Liver (tissue), 9 donors: ENCODE results near the gene SYNJ2. TPM values are rescaled to one million over a fixed set of nuclear protein-coding genes. Genes with fewer than 3 reads are reported as not detected.

Source experiments
- DNase-seq: peaks from one replicate; pipeline ENCODE4 v3.0.0-alpha.2; 2017; ENCODE audit warnings: low spot score
- H3K27ac ChIP-seq, 2 donors: one replicate each; pipeline ENCODE4 v1.7.0; 2013; ENCODE audit warnings: inconsistent platforms in 2 of 2, low read length in 2 of 2, control low read depth in 1 of 2, low read depth in 1 of 2, mild to moderate bottlenecking in 1 of 2
- H3K27me3 ChIP-seq, 4 donors: one replicate each; pipeline versions ENCODE4 v1.6.1 to v1.7.0; 2013; ENCODE audit warnings: low read length in 3 of 4, inconsistent platforms in 1 of 4, mild to moderate bottlenecking in 1 of 4, moderate library complexity in 1 of 4; ENCODE audit not compliant: control insufficient read depth in 4 of 4, insufficient read depth in 4 of 4
- H3K36me3 ChIP-seq, 4 donors: one replicate each; pipeline versions ENCODE4 v1.6.1 to v1.7.0; 2013; ENCODE audit warnings: low read length in 3 of 4, mild to moderate bottlenecking in 3 of 4, low read depth in 1 of 4, moderate library complexity in 1 of 4; ENCODE audit not compliant: control insufficient read depth in 4 of 4, insufficient read depth in 3 of 4
- H3K4me1 ChIP-seq, 4 donors: one replicate each; pipeline versions ENCODE4 v1.6.1 to v1.7.0; 2013; ENCODE audit warnings: low read length in 3 of 4, mild to moderate bottlenecking in 3 of 4, moderate library complexity in 1 of 4; ENCODE audit not compliant: control insufficient read depth in 4 of 4, insufficient read depth in 4 of 4
- H3K4me3 ChIP-seq, 3 donors: one replicate each; pipeline versions ENCODE4 v1.6.1 to v1.7.0; 2013; ENCODE audit warnings: low read length in 3 of 3, control low read depth in 1 of 3, low read depth in 1 of 3, mild to moderate bottlenecking in 1 of 3
- H3K9ac ChIP-seq, 2 donors: one replicate each; pipeline ENCODE4 v1.7.0; 2013; ENCODE audit warnings: low read length in 2 of 2, mild to moderate bottlenecking in 2 of 2, moderate library complexity in 2 of 2, control low read depth in 1 of 2, low read depth in 1 of 2
- H3K9me3 ChIP-seq, 4 donors: one replicate each; pipeline versions ENCODE4 v1.6.1 to v1.7.0; 2013; ENCODE audit warnings: low read length in 3 of 4; ENCODE audit not compliant: control insufficient read depth in 4 of 4
- ATF3 ChIP-seq: IDR thresholded peaks from 2 replicates; pipeline ENCODE4 v1.6.1; 2016; ENCODE audit warnings: antibody characterized with exemption
- CTCF ChIP-seq: fragments of 150-350 bp; IDR thresholded peaks from 2 replicates; pipeline ENCODE4 v1.5.1; 2017; ENCODE audit warnings: improper control_type of control experiment, low read depth, low read length; ENCODE audit not compliant: missing input control
- EGR1 ChIP-seq, 2 donors: IDR thresholded peaks; 2 replicates each; pipeline ENCODE4 v1.6.1; 2016 to 2018; ENCODE audit warnings: antibody characterized with exemption in 2 of 2, low read depth in 2 of 2
- FOXA1 ChIP-seq: IDR thresholded peaks from 2 replicates; pipeline ENCODE4 v1.6.1; 2016; ENCODE audit warnings: antibody characterized with exemption
- FOXA2 ChIP-seq: IDR thresholded peaks from 2 replicates; pipeline ENCODE4 v1.6.1; 2016; ENCODE audit warnings: antibody characterized with exemption
- GABPA ChIP-seq, 2 donors: IDR thresholded peaks in 1 of 2; conservative IDR thresholded peaks in 1 of 2; 2 replicates each; pipeline ENCODE4 v1.6.1; 2016; ENCODE audit warnings: antibody characterized with exemption in 2 of 2, mild to moderate bottlenecking in 1 of 2, moderate library complexity in 1 of 2
- HNF4A ChIP-seq, 2 donors: conservative IDR thresholded peaks; 2 replicates each; pipeline ENCODE4 v1.6.1; 2016; ENCODE audit warnings: antibody characterized with exemption in 2 of 2, mild to moderate bottlenecking in 2 of 2
- HNF4G ChIP-seq: IDR thresholded peaks from 2 replicates; pipeline ENCODE4 v1.6.1; 2016; ENCODE audit warnings: antibody characterized with exemption
- JUND ChIP-seq, 2 donors: IDR thresholded peaks; 2 replicates each; pipeline ENCODE4 v1.6.1; 2016; ENCODE audit warnings: antibody characterized with exemption in 2 of 2
- MAX ChIP-seq: IDR thresholded peaks from 2 replicates; pipeline ENCODE4 v1.6.1; 2016; ENCODE audit warnings: antibody characterized with exemption
- NR2F2 ChIP-seq: IDR thresholded peaks from 2 replicates; pipeline ENCODE4 v1.6.1; 2016; ENCODE audit warnings: antibody characterized with exemption
- RAD21 ChIP-seq, 2 donors: IDR thresholded peaks; 2 replicates each; pipeline ENCODE4 v1.6.1; 2016; ENCODE audit warnings: antibody characterized with exemption in 2 of 2, mild to moderate bottlenecking in 2 of 2
- RXRA ChIP-seq, 2 donors: IDR thresholded peaks; 2 replicates each; pipeline ENCODE4 v1.6.1; 2017 to 2018; ENCODE audit warnings: antibody characterized with exemption in 2 of 2, mild to moderate bottlenecking in 1 of 2
- SP1 ChIP-seq: IDR thresholded peaks from 2 replicates; pipeline ENCODE4 v1.6.1; 2018; ENCODE audit warnings: antibody characterized with exemption, mild to moderate bottlenecking
- TAF1 ChIP-seq: conservative IDR thresholded peaks from 2 replicates; pipeline ENCODE4 v1.6.1; 2016; ENCODE audit warnings: antibody characterized with exemption, mild to moderate bottlenecking
- YY1 ChIP-seq: IDR thresholded peaks from 2 replicates; pipeline ENCODE4 v1.6.1; 2016; ENCODE audit warnings: antibody characterized with exemption, mild to moderate bottlenecking
- ZBTB33 ChIP-seq: IDR thresholded peaks from 2 replicates; pipeline ENCODE4 v1.6.1; 2016; ENCODE audit warnings: antibody characterized with exemption
- WGBS: extraction: QIAGEN DNeasy Blood & Tissue Kit; methylation state at CpG from one replicate; pipeline ENCODE4 v1.1.7; 2013; 5-methylcytosine and 5-hydroxymethylcytosine counted together
- polyA plus RNA-seq, 2 donors: library from polyadenylated mRNA; stranded (reverse) in 1 of 2; unstranded in 1 of 2; fragments of 200-250 nt in 1 of 2; fragments of >200 nt in 1 of 2; fragmentation: Nextera tagmentation in 1 of 2; extraction: Ambion mirVana in 1 of 2; gene quantifications; one replicate each; pipeline versions ENCODE4 v1.2.1 to v1.2.3, GENCODE V29; 2013 to 2015
- total RNA-seq, 2 donors: library from RNA; depleted of rRNA; stranded (reverse); fragments of >200 nt; gene quantifications; one replicate each; pipeline ENCODE4 v1.2.3, GENCODE V29; 2014
- donor health status: healthy.
- donor health status: healthy.
- donor health status: healthy.
- donor health status: healthy.
- donor health status: healthy.

SYNJ2 gene
- total and polyA plus RNA-seq, 4 donors: 2.4 to 8.9 (median 3.2) TPM

GRCh38 chr6:158109748-158110147 is 128.1 kb downstream of the SYNJ2 start:
- TF ChIP-seq ATF3: no peak
- TF ChIP-seq GABPA (IDR thresholded peaks at IDR 0.05 in 1 of 2, conservative IDR thresholded peaks at IDR 0.05 in 1 of 2): no peak
- no peak for TF ChIP-seq RXRA (IDR thresholded peaks at IDR 0.05)
- TF ChIP-seq RAD21 (IDR thresholded peaks at IDR 0.05): no peak
- no peak for TF ChIP-seq FOXA2
- TF ChIP-seq HNF4A (conservative IDR thresholded peaks at IDR 0.05): no peak
- TF ChIP-seq SP1: no peak
- no peak for TF ChIP-seq TAF1
- no peak for TF ChIP-seq HNF4G
- no peak for TF ChIP-seq FOXA1
- TF ChIP-seq ZBTB33: no peak
- TF ChIP-seq NR2F2: no peak
- TF ChIP-seq YY1: no peak
- DNase-seq: no peak
- H3K27me3 ChIP-seq: no peaks in the 10 kb centered on the region
- peaks cover under 1 to 3% (median 2%) of the 10 kb centered on the region in 4 donors for H3K36me3 ChIP-seq
- H3K9ac ChIP-seq: no peak overlapping the region
- H3K4me1 ChIP-seq: no peaks in the 10 kb centered on the region
- H3K27ac ChIP-seq: no peak overlapping the region
- H3K9me3 ChIP-seq: no peaks in the 10 kb centered on the region
- 96% methylated on average over 2 of the region's 2 CpGs for WGBS
- no peak overlapping the region for H3K4me3 ChIP-seq

GRCh38 chr6:158110986-158111385 is 129.3 kb downstream of the SYNJ2 start:
- H3K4me3 ChIP-seq: no peak overlapping the region
- H3K9me3 ChIP-seq: no peaks in the 10 kb centered on the region
- no peaks in the 10 kb centered on the region for H3K4me1 ChIP-seq
- TF ChIP-seq GABPA (IDR thresholded peaks at IDR 0.05 in 1 of 2, conservative IDR thresholded peaks at IDR 0.05 in 1 of 2): no peak
- H3K27ac ChIP-seq: no peak overlapping the region
- WGBS: 96% methylated on average over 5 of the region's 5 CpGs
- no peak for DNase-seq
- H3K27me3 ChIP-seq: no peaks in the 10 kb centered on the region
- H3K36me3 ChIP-seq: peaks cover 2 to 5% (median 3%) of the 10 kb centered on the region in 4 donors
- no peak overlapping the region for H3K9ac ChIP-seq

GRCh38 chr6:158111987-158112386 is 130.3 kb downstream of the SYNJ2 start:
- 98% methylated on average over 5 of the region's 5 CpGs for WGBS
- no peak overlapping the region for H3K9ac ChIP-seq
- H3K9me3 ChIP-seq: no peaks in the 10 kb centered on the region
- peaks cover under 1 to 5% (median 3%) of the 10 kb centered on the region in 4 donors for H3K36me3 ChIP-seq
- no peak for DNase-seq
- H3K27me3 ChIP-seq: no peaks in the 10 kb centered on the region
- no peak overlapping the region for H3K4me3 ChIP-seq
- no peaks in the 10 kb centered on the region for H3K4me1 ChIP-seq
- H3K27ac ChIP-seq: no peak overlapping the region
- TF ChIP-seq RAD21 (IDR thresholded peaks at IDR 0.05): no peak
- no peak for TF ChIP-seq TAF1
- TF ChIP-seq CTCF: no peak
- TF ChIP-seq FOXA1: no peak
- no peak for TF ChIP-seq SP1
- no peak for TF ChIP-seq RXRA (IDR thresholded peaks at IDR 0.05)
- TF ChIP-seq ZBTB33: no peak
- TF ChIP-seq HNF4G: no peak
- TF ChIP-seq JUND (IDR thresholded peaks at IDR 0.05): no peak
- no peak for TF ChIP-seq ATF3
- TF ChIP-seq MAX: no peak
- no peak for TF ChIP-seq YY1
- no peak for TF ChIP-seq NR2F2
- no peak for TF ChIP-seq GABPA (IDR thresholded peaks at IDR 0.05 in 1 of 2, conservative IDR thresholded peaks at IDR 0.05 in 1 of 2)
- no peak for TF ChIP-seq EGR1 (IDR thresholded peaks at IDR 0.05; ENCODE audit: low read depth in 2 of 2)
- TF ChIP-seq HNF4A (conservative IDR thresholded peaks at IDR 0.05): no peak
